SK-N-SH (cell line): ENCODE results near the gene CHIC2. TPM values are rescaled to one million over a fixed set of nuclear protein-coding genes. Genes with fewer than 3 reads are reported as not detected.

ENCODE experiments used
- CTCF ChIA-PET: fragments of 300-600, 350-600 bp; formaldehyde crosslinking; extraction: SDS; loops from one replicate; lab custom pipeline; 2021; lab: Yijun Ruan, JAX
- POLR2A ChIA-PET: fragments of 350-600 bp; sonication (Branson Sonifier 250); formaldehyde crosslinking; extraction: SDS; loops from one replicate; lab custom pipeline; 2020; ENCODE audit warnings: antibody characterized with exemption, inconsistent platforms; lab: Yijun Ruan, JAX
- DNase-seq: peaks from one replicate; pipeline ENCODE4 v3.0.0; 2012
- H2AFZ ChIP-seq: fragments of 200-600 bp; sonication (generic); 2 replicates; pipeline ENCODE4 v1.8.1; 2016; ENCODE audit warnings: antibody characterized with exemption, mild to moderate bottlenecking, low read depth
- H3F3A ChIP-seq: fragments of 200-600 bp; sonication (generic); replicated peaks from 2 replicates; pipeline ENCODE3; 2016; ENCODE audit warnings: antibody characterized with exemption, mild to moderate bottlenecking; ENCODE audit not compliant: insufficient read depth
- H3K27ac ChIP-seq, 2 experiments: fragments of 200-500 bp in 1 of 2; fragments of 200-600 bp in 1 of 2; sonication (Bioruptor generic) in 1 of 2; sonication (generic), shearing (Covaris generic) in 1 of 2; 2 replicates each; pipeline versions ENCODE4 v1.5.1 to v1.6.1; 2014 to 2016; ENCODE audit warnings: low read depth in 2 of 2, inconsistent platforms in 1 of 2, low read length in 1 of 2, mild to moderate bottlenecking in 1 of 2, mixed read lengths in 1 of 2
- H3K27me3 ChIP-seq: fragments of 200-600 bp; sonication (generic), shearing (Covaris generic); 2 replicates; pipeline ENCODE4 v1.6.1; 2016; ENCODE audit warnings: mixed run types; ENCODE audit not compliant: insufficient read depth
- H3K36me3 ChIP-seq, 2 experiments: fragments of 200-500 bp in 1 of 2; fragments of 200-600 bp in 1 of 2; sonication (Bioruptor generic) in 1 of 2; sonication (generic) in 1 of 2; replicated peaks in 1 of 2; 2 replicates each; pipeline versions ENCODE3 to v1.5.1; 2014 to 2016; ENCODE audit warnings: low read length in 1 of 2, mild to moderate bottlenecking in 1 of 2; ENCODE audit not compliant: insufficient read depth in 2 of 2, control insufficient read depth in 1 of 2
- H3K4me1 ChIP-seq, 2 experiments: fragments of 200-500 bp in 1 of 2; fragments of 200-600 bp in 1 of 2; sonication (Bioruptor generic) in 1 of 2; sonication (generic), shearing (Covaris generic) in 1 of 2; 2 replicates each; pipeline versions ENCODE4 v1.5.1 to v1.6.1; 2014 to 2016; ENCODE audit warnings: low read depth in 1 of 2, low read length in 1 of 2, mixed run types in 1 of 2; ENCODE audit not compliant: insufficient read depth in 2 of 2, control insufficient read depth in 1 of 2
- H3K4me2 ChIP-seq: fragments of 200-600 bp; sonication (generic), shearing (Covaris generic); 2 replicates; pipeline ENCODE4 v1.6.1; 2017; ENCODE audit warnings: mixed run types
- H3K4me3 ChIP-seq, 2 experiments: fragments of 200-500 bp in 1 of 2; fragments of 200-600 bp in 1 of 2; sonication (Bioruptor generic) in 1 of 2; sonication (generic), shearing (Covaris generic) in 1 of 2; 2 replicates each; pipeline versions ENCODE4 v1.5.1 to v1.8.1; 2014 to 2016; ENCODE audit warnings: low read depth in 2 of 2, inconsistent platforms in 1 of 2, low read length in 1 of 2, mild to moderate bottlenecking in 1 of 2, mixed read lengths in 1 of 2, moderate library complexity in 1 of 2
- H3K79me2 ChIP-seq: fragments of 200-600 bp; sonication (generic); 2 replicates; pipeline ENCODE4 v1.8.1; 2017; ENCODE audit warnings: mild to moderate bottlenecking; ENCODE audit not compliant: insufficient read depth
- H3K9ac ChIP-seq: fragments of 200-600 bp; sonication (generic); 2 replicates; pipeline ENCODE4 v1.6.1; 2017; ENCODE audit warnings: mixed run types
- H3K9me2 ChIP-seq: fragments of 200-600 bp; sonication (generic); 2 replicates; pipeline ENCODE4 v1.6.1; 2017; ENCODE audit warnings: mixed run types
- H3K9me3 ChIP-seq: fragments of 200-600 bp; sonication (generic); 2 replicates; pipeline ENCODE4 v1.6.1; 2017; ENCODE audit warnings: mixed run types, mild to moderate bottlenecking, moderate library complexity
- H4K20me1 ChIP-seq: fragments of 200-600 bp; sonication (generic); 2 replicates; pipeline ENCODE4 v1.6.1; 2017; ENCODE audit warnings: mild to moderate bottlenecking, mixed run types; ENCODE audit not compliant: insufficient read depth
- ELF1 ChIP-seq: IDR thresholded peaks from 2 replicates; pipeline ENCODE4 v1.4.0; 2012
- EP300 ChIP-seq, 2 experiments: IDR thresholded peaks; 2 replicates each; pipeline versions ENCODE4 v1.4.0 to v1.6.1; 2012; ENCODE audit warnings: borderline replicate concordance in 1 of 2, low read depth in 1 of 2, low read length in 1 of 2
- FOSL2 ChIP-seq: IDR thresholded peaks from 2 replicates; pipeline ENCODE4 v1.4.0; 2012; ENCODE audit warnings: low read depth, mild to moderate bottlenecking, moderate library complexity, borderline replicate concordance
- GABPA ChIP-seq: IDR thresholded peaks from 2 replicates; pipeline ENCODE4 v1.4.0; 2012; ENCODE audit warnings: low read depth, mild to moderate bottlenecking
- IRF3 ChIP-seq: fragments of 150-350 bp; IDR thresholded peaks from 2 replicates; pipeline ENCODE4 v1.6.1; 2016; ENCODE audit warnings: mild to moderate bottlenecking, low read depth, low read length
- MEF2A ChIP-seq: IDR thresholded peaks from 2 replicates; pipeline ENCODE4 v1.4.0; 2012; ENCODE audit warnings: low read depth, borderline replicate concordance
- MXI1 ChIP-seq: IDR thresholded peaks from 2 replicates; pipeline ENCODE4 v1.6.1; 2012; ENCODE audit warnings: mild to moderate bottlenecking, low read depth, low read length, improper control_type of control experiment
- NFIC ChIP-seq: IDR thresholded peaks from 2 replicates; pipeline ENCODE4 v1.4.0; 2012; ENCODE audit warnings: borderline replicate concordance
- RFX5 ChIP-seq: IDR thresholded peaks from 2 replicates; pipeline ENCODE4 v1.6.1; 2012; ENCODE audit warnings: mild to moderate bottlenecking, improper control_type of control experiment, low read length
- SIN3A ChIP-seq: IDR thresholded peaks from 2 replicates; pipeline ENCODE4 v1.6.1; 2012; ENCODE audit warnings: low read depth, mild to moderate bottlenecking, low read length, moderate library complexity, borderline replicate concordance
- TCF12 ChIP-seq: IDR thresholded peaks from 2 replicates; pipeline ENCODE4 v1.4.0; 2012
- USF2 ChIP-seq: fragments of 150-350 bp; IDR thresholded peaks from 2 replicates; pipeline ENCODE4 v1.6.1; 2017; ENCODE audit warnings: antibody characterized with exemption, low read length, low read depth, borderline replicate concordance
- WGBS: methylation state at CpG from one replicate; pipeline ENCODE4 v1.1.6; 2017; ENCODE audit warnings: low lambda C conversion rate; 5-methylcytosine and 5-hydroxymethylcytosine counted together
- polyA plus RNA-seq, 3 experiments: library from polyadenylated mRNA; depleted of rRNA; stranded (reverse); fragments of >200 nt; gene quantifications; 2 replicates each; pipeline ENCODE4 v1.2.3, GENCODE V29; 2012
- TF ChIP-seq, protein P1 (sequence below): fragments of 200-600 bp; sonication (generic); IDR thresholded peaks from 2 replicates; pipeline ENCODE4 v1.6.1; 2017; ENCODE audit warnings: antibody characterized with exemption, mild to moderate bottlenecking, moderate library complexity
- TF ChIP-seq, protein P2 (sequence below): IDR thresholded peaks from 2 replicates; pipeline ENCODE4 v1.4.0; 2012; ENCODE audit warnings: low read depth, borderline replicate concordance
- TF ChIP-seq, protein P3 (sequence below): IDR thresholded peaks from 2 replicates; pipeline ENCODE4; 2012
- TF ChIP-seq, protein P4 (sequence below): IDR thresholded peaks from 2 replicates; pipeline ENCODE4 v1.4.0; 2012; ENCODE audit warnings: low read depth

The CHIC2 gene
- polyA plus RNA-seq, 1 of the 3 experiments (the other 2 are of a cell fraction), result 26.8 TPM

GRCh38 chr4:54015423-54016030 is 48.9 kb downstream of the CHIC2 start:
- ChIA-PET CTCF (interaction anchor here (1.6 to 2.1 kb wide), 2 partner anchors 85 to 202 kb away, joined by 4 to 6 read pairs; no protein-coding TSS in a partner anchor), POLR2A (interaction anchor here (0.6 kb wide), 1 partner anchor 30 kb away, joined by 3 read pairs; no protein-coding TSS in a partner anchor)
- Histone ChIP-seq H3K9ac (no peak overlapping the region), H3K4me1 (no peaks in the 10 kb centered on the region; a peak in 1 of 4 replicates), H3K79me2 (peaks cover 62% of the 10 kb centered on the region), H3K27me3 (no peaks in the 10 kb centered on the region), H3K4me2 (no peak overlapping the region), H3K27ac (no peak overlapping the region), H2AFZ (no peak overlapping the region), H4K20me1 (peaks cover 32% of the 10 kb centered on the region), H3K9me3 (peaks cover 3% of the 10 kb centered on the region; the same call in 1 of the 2 replicates), H3F3A (peaks cover 10% of the 10 kb centered on the region), H3K36me3 (peaks cover 24 to 42% of the 10 kb centered on the region in 2 experiments), H3K9me2 (no peaks in the 10 kb centered on the region), H3K4me3 (no peak overlapping the region)
- DNase-seq, result no peak
- 94% methylated on average over 10 of the region's 10 CpGs for WGBS
- TF ChIP-seq RFX5, result no peak
- no peak for TF ChIP-seq ELF1
- no peak for TF ChIP-seq MEF2A
- TF ChIP-seq, protein P1, sequence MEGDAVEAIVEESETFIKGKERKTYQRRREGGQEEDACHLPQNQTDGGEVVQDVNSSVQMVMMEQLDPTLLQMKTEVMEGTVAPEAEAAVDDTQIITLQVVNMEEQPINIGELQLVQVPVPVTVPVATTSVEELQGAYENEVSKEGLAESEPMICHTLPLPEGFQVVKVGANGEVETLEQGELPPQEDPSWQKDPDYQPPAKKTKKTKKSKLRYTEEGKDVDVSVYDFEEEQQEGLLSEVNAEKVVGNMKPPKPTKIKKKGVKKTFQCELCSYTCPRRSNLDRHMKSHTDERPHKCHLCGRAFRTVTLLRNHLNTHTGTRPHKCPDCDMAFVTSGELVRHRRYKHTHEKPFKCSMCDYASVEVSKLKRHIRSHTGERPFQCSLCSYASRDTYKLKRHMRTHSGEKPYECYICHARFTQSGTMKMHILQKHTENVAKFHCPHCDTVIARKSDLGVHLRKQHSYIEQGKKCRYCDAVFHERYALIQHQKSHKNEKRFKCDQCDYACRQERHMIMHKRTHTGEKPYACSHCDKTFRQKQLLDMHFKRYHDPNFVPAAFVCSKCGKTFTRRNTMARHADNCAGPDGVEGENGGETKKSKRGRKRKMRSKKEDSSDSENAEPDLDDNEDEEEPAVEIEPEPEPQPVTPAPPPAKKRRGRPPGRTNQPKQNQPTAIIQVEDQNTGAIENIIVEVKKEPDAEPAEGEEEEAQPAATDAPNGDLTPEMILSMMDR, result no peak
- TF ChIP-seq TCF12, result no peak
- TF ChIP-seq, protein P2, sequence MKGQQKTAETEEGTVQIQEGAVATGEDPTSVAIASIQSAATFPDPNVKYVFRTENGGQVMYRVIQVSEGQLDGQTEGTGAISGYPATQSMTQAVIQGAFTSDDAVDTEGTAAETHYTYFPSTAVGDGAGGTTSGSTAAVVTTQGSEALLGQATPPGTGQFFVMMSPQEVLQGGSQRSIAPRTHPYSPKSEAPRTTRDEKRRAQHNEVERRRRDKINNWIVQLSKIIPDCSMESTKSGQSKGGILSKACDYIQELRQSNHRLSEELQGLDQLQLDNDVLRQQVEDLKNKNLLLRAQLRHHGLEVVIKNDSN, result no peak
- no peak for TF ChIP-seq EP300 (IDR thresholded peaks at IDR 0.05; ENCODE audit: borderline replicate concordance in 1 of 2, low read depth in 1 of 2, low read length in 1 of 2)
- TF ChIP-seq, protein P3, sequence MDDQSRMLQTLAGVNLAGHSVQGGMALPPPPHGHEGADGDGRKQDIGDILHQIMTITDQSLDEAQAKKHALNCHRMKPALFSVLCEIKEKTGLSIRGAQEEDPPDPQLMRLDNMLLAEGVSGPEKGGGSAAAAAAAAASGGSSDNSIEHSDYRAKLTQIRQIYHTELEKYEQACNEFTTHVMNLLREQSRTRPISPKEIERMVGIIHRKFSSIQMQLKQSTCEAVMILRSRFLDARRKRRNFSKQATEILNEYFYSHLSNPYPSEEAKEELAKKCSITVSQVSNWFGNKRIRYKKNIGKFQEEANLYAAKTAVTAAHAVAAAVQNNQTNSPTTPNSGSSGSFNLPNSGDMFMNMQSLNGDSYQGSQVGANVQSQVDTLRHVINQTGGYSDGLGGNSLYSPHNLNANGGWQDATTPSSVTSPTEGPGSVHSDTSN, result no peak

- H3K9ac ChIP-seq, result no peak overlapping the region
- CTCF ChIA-PET, result interaction anchor here (1.6 to 2.1 kb wide), 2 partner anchors 85 to 203 kb away, joined by 4 to 6 read pairs; no protein-coding TSS in a partner anchor
- H3K4me1 ChIP-seq, result no peaks in the 10 kb centered on the region; a peak in 1 of 4 replicates
- H3K4me2 ChIP-seq, result no peak overlapping the region
- H3K9me3 ChIP-seq, result peaks cover 3% of the 10 kb centered on the region; the same call in 1 of the 2 replicates
- H3K27me3 ChIP-seq, result no peaks in the 10 kb centered on the region
- POLR2A ChIA-PET, result no interaction called here
- DNase-seq, result no peak
- peaks cover 32 to 50% of the 10 kb centered on the region in 2 experiments for H3K36me3 ChIP-seq
- no peak for TF ChIP-seq MEF2A
- TF ChIP-seq IRF3, result no peak
- TF ChIP-seq GABPA, result no peak
- TF ChIP-seq, protein P4, sequence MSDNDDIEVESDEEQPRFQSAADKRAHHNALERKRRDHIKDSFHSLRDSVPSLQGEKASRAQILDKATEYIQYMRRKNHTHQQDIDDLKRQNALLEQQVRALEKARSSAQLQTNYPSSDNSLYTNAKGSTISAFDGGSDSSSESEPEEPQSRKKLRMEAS, result no peak
- no peak for TF ChIP-seq SIN3A
- no peak for TF ChIP-seq FOSL2
- TF ChIP-seq USF2, result no peak
- TF ChIP-seq ELF1, result no peak
- TF ChIP-seq RFX5, result no peak
- TF ChIP-seq NFIC, result no peak
- no peak for TF ChIP-seq MXI1
- H3K9me2 ChIP-seq, result no peaks in the 10 kb centered on the region
- H3F3A ChIP-seq, result peaks cover 13% of the 10 kb centered on the region
- no peak overlapping the region for H3K27ac ChIP-seq
- H2AFZ ChIP-seq, result no peak overlapping the region
- H3K79me2 ChIP-seq, result peaks cover 59% of the 10 kb centered on the region
- no peak overlapping the region for H3K4me3 ChIP-seq
- 88% methylated on average over 1 of the region's 1 CpG for WGBS
- peaks cover 26% of the 10 kb centered on the region for H4K20me1 ChIP-seq
These were observed 49.7 kb downstream of the CHIC2 start for GRCh38 chr4:54014666-54015160.
